RWPE2 (cell line): Measurements from ENCODE around the gene CXXC5.

Experiments used
- ATAC-seq: fragments of 200-7000 bp; cut with Tn5 transposase; 3 replicates; pipeline ENCODE4 v1.9.1; 2021; ENCODE audit warnings: low read depth
- DNase-seq: peaks from one replicate; pipeline ENCODE4 v3.0.0-alpha.2; 2020; ENCODE audit warnings: low spot score
- H3K27ac ChIP-seq: fragments of 450-650 bp; 2 replicates; pipeline ENCODE4 v1.5.1; 2017; ENCODE audit warnings: mild to moderate bottlenecking; ENCODE audit not compliant: poor library complexity, severe bottlenecking
- H3K27me3 ChIP-seq: fragments of 250-450 bp; sonication (Bioruptor Pico); 2 replicates; pipeline ENCODE4 v1.5.1; 2021; ENCODE audit warnings: mild to moderate bottlenecking, moderate library complexity; ENCODE audit not compliant: insufficient read depth, poor library complexity, severe bottlenecking
- H3K36me3 ChIP-seq: fragments of 250-450 bp; sonication (Bioruptor Pico); 2 replicates; pipeline ENCODE4 v1.5.1; 2020; ENCODE audit warnings: low read depth, mild to moderate bottlenecking, moderate library complexity
- H3K4me1 ChIP-seq: fragments of 250-450 bp; sonication (Bioruptor Pico); 2 replicates; pipeline ENCODE4 v1.5.1; 2021; ENCODE audit warnings: mild to moderate bottlenecking, moderate library complexity; ENCODE audit not compliant: insufficient read depth, poor library complexity, severe bottlenecking
- H3K4me3 ChIP-seq: fragments of 250-450 bp; sonication (Bioruptor Pico); 2 replicates; pipeline ENCODE4 v1.5.1; 2021; ENCODE audit warnings: mild to moderate bottlenecking, moderate library complexity; ENCODE audit not compliant: severe bottlenecking
- H3K9me3 ChIP-seq: fragments of 250-450 bp; sonication (Bioruptor Pico); 2 replicates; pipeline ENCODE4 v1.5.1; 2021; ENCODE audit warnings: mild to moderate bottlenecking, moderate library complexity; ENCODE audit not compliant: severe bottlenecking
- TF ChIP-seq, protein P1 (sequence below): fragments of 450-650 bp; IDR thresholded peaks from one replicate; pipeline ENCODE4 v1.5.1; 2017; ENCODE audit warnings: mild to moderate bottlenecking, moderate library complexity; ENCODE audit not compliant: poor library complexity, severe bottlenecking

Gene CXXC5

DNA sequence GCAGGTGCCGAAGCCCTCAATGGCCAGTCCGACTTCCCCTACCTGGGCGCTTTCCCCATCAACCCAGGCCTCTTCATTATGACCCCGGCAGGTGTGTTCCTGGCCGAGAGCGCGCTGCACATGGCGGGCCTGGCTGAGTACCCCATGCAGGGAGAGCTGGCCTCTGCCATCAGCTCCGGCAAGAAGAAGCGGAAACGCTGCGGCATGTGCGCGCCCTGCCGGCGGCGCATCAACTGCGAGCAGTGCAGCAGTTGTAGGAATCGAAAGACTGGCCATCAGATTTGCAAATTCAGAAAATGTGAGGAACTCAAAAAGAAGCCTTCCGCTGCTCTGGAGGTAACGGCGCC is 32.9 kb downstream of the CXXC5 start:
- ATAC-seq (no peak), DNase-seq (no peak)
- H3K4me3 ChIP-seq, result no peak overlapping the region
- no peak overlapping the region for H3K27ac ChIP-seq
- no peaks in the 10 kb centered on the region for H3K36me3 ChIP-seq
- no peaks in the 10 kb centered on the region for H3K4me1 ChIP-seq
- TF ChIP-seq, protein P1, sequence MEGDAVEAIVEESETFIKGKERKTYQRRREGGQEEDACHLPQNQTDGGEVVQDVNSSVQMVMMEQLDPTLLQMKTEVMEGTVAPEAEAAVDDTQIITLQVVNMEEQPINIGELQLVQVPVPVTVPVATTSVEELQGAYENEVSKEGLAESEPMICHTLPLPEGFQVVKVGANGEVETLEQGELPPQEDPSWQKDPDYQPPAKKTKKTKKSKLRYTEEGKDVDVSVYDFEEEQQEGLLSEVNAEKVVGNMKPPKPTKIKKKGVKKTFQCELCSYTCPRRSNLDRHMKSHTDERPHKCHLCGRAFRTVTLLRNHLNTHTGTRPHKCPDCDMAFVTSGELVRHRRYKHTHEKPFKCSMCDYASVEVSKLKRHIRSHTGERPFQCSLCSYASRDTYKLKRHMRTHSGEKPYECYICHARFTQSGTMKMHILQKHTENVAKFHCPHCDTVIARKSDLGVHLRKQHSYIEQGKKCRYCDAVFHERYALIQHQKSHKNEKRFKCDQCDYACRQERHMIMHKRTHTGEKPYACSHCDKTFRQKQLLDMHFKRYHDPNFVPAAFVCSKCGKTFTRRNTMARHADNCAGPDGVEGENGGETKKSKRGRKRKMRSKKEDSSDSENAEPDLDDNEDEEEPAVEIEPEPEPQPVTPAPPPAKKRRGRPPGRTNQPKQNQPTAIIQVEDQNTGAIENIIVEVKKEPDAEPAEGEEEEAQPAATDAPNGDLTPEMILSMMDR, result no peak
- no peaks in the 10 kb centered on the region for H3K27me3 ChIP-seq
- no peaks in the 10 kb centered on the region for H3K9me3 ChIP-seq

DNA sequence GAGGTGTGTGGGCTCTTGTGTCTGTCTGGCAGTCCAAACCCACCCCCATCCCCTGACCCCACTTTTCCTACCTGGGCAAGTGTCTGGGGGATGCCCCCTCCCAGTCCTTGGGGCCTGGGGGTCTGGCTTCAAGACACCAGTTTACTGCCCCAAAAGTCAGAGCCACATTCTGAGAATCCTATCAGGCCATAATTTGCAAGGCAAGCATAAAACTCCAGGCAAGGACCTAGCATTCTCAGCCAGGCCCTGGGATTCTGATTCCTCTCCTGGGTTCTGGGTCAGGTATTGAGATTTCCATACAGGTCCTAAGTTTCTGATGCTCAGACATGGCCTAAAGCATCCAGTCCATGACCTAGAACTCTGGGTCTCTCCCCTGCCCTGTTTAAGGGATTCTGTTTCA is 33.3 kb downstream of the CXXC5 start:
- no peak overlapping the region for H3K4me3 ChIP-seq
- no peak overlapping the region for H3K27ac ChIP-seq
- H3K36me3 ChIP-seq, result no peaks in the 10 kb centered on the region
- DNase-seq (no peak), ATAC-seq (no peak)
- H3K4me1 ChIP-seq, result no peaks in the 10 kb centered on the region
- H3K9me3 ChIP-seq, result no peaks in the 10 kb centered on the region
- TF ChIP-seq, protein P1, result no peak
- H3K27me3 ChIP-seq, result no peaks in the 10 kb centered on the region

DNA sequence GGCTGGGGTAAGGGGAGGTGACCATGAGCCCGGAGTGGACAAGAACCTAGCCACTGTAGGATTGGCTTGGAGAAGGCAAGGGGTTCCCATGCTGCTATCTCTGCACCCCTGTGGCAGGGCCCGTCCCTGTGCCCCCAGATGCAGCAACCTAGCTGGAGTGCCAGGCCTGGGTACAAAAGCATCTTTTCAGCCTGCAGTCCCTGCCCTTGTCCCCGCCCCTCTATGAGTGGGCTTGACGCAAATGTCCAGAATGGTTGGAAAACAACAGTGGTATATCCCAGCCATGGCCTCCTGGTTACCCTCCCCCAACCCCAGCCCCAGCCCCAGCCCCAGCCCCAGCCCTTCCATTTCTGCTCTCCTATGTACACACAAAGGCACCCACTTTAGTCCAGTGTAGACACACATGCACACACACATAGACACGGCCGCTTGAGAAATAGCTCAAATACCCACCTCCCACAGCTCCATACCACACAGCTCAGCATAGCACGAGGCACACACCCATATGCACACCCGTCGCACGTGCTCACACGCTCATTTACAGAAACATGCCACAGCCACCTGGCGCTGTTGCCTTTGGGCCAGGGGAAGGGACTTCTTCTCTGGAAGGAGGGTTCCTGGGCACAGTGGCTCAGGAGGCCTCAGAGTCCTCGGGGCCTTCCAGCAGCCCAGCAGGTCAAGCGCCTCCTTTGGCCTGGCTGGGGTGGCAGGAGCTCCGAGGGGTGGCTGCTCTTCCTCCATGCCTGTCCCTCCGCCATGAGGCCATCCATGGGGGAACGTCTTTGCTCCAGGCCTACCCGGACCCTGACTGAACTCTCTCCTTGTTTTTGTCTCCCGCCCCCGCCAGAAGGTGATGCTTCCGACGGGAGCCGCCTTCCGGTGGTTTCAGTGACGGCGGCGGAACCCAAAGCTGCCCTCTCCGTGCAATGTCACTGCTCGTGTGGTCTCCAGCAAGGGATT is 34.1 kb downstream of the CXXC5 start:
- no peak overlapping the region for H3K27ac ChIP-seq
- H3K27me3 ChIP-seq, result no peaks in the 10 kb centered on the region
- H3K4me1 ChIP-seq, result no peaks in the 10 kb centered on the region
- TF ChIP-seq, protein P1, result no peak
- ATAC-seq, result no peak
- H3K4me3 ChIP-seq, result no peak overlapping the region
- DNase-seq, result no peak
- no peaks in the 10 kb centered on the region for H3K36me3 ChIP-seq
- H3K9me3 ChIP-seq, result no peaks in the 10 kb centered on the region

DNA sequence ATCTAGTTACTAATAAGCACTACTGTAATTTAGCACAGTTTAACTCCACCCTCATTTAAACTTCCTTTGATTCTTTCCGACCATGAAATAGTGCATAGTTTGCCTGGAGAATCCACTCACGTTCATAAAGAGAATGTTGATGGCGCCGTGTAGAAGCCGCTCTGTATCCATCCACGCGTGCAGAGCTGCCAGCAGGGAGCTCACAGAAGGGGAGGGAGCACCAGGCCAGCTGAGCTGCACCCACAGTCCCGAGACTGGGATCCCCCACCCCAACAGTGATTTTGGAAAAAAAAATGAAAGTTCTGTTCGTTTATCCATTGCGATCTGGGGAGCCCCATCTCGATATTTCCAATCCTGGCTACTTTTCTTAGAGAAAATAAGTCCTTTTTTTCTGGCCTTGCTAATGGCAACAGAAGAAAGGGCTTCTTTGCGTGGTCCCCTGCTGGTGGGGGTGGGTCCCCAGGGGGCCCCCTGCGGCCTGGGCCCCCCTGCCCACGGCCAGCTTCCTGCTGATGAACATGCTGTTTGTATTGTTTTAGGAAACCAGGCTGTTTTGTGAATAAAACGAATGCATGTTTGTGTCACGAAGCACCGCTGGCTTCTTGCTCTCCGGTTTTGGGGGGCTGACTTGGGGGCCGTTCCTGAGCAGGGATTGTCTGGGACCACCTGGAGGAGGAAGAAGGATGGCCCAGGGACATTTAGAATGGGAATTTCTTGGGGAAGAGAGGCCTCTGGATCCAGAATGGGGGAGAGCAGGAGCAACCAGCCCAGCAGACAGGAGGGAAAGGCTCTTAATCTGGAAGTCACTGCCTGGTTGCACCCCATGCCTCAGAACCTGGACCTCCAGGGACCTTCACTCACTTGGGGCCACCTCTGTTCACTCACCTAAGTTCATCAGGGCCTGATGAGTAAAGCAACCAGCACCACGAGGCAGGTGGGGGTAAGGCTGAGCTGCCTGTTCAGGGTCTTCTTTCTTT is 35.4 kb downstream of the CXXC5 start:
- Histone ChIP-seq H3K4me1 (no peaks in the 10 kb centered on the region), H3K9me3 (no peaks in the 10 kb centered on the region), H3K36me3 (no peaks in the 10 kb centered on the region), H3K27ac (no peak overlapping the region), H3K4me3 (no peak overlapping the region), H3K27me3 (no peaks in the 10 kb centered on the region)
- no peak for DNase-seq
- TF ChIP-seq, protein P1, result no peak
- ATAC-seq, result no peak
